ENCODE measurements around the gene ZDHHC20. TPM values are rescaled to one million over a fixed set of nuclear protein-coding genes. Genes with fewer than 3 reads are reported as not detected.
A peak's percentile ranks its signal among the peaks of the same experiment; 100 is the strongest.

ZDHHC20 gene
- total and polyA plus RNA-seq, 10 of the 15 experiments (the other 5 are each of a cell fraction or from before 2014, with no cell fraction given) = 8.6 to 57.8 (median 41.7) TPM

DNA sequence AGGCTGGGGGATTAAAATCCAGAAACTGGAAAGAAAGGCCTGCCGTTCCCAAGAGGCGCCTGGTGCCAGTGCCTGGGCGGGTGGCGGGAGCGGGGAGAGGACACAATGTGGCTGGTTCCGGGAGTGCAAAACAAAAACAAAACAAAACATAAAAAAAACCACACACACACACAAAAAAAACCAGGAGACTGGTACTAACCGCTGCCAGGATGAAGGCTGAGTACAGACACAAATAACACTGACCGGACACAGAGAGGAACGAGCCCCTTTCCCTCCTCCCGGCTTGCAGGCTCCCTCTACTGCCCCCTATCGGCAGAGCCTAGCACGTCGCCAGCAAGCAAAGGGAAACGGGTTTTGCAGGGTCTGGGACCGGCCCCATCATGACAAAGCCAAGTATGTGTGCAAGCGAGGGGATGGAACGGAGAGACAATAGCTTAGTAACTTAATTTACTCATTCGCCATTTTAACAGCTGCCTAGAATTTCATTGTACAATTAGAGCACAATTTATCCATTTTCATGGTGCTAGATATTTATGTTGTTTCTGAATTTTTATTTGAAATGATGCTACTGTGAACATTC lies 17.9 kb upstream of the ZDHHC20 start (continued):
- TF ChIP-seq, protein P1, sequence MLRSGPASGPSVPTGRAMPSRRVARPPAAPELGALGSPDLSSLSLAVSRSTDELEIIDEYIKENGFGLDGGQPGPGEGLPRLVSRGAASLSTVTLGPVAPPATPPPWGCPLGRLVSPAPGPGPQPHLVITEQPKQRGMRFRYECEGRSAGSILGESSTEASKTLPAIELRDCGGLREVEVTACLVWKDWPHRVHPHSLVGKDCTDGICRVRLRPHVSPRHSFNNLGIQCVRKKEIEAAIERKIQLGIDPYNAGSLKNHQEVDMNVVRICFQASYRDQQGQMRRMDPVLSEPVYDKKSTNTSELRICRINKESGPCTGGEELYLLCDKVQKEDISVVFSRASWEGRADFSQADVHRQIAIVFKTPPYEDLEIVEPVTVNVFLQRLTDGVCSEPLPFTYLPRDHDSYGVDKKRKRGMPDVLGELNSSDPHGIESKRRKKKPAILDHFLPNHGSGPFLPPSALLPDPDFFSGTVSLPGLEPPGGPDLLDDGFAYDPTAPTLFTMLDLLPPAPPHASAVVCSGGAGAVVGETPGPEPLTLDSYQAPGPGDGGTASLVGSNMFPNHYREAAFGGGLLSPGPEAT (IDR thresholded peaks at IDR 0.05; ENCODE audit: low read depth) = peak; percentile 38; the same call in 1 of the 2 replicates
- TF ChIP-seq EGR1 (IDR thresholded peaks at IDR 0.05; ENCODE audit: borderline replicate concordance in 1 of 2, low read depth in 2 of 2, low read length in 2 of 2) (no peak), E2F4 (IDR thresholded peaks at IDR 0.05; ENCODE audit: low read depth, low read length) (no peak), CBX5 (IDR thresholded peaks at IDR 0.05; ENCODE audit: low read depth) (no peak), USF2 (IDR thresholded peaks at IDR 0.05; ENCODE audit: borderline replicate concordance, low read depth, low read length) (no peak), CBX3 (IDR thresholded peaks at IDR 0.05; ENCODE audit: borderline replicate concordance, low read depth) (no peak), ELK1 (IDR thresholded peaks at IDR 0.05; ENCODE audit: low read depth, low read length) (no peak), MYC (IDR thresholded peaks at IDR 0.05; ENCODE audit: insufficient read depth, insufficient read length, insufficient replicate concordance, low read length, severe bottlenecking) (no peak), ESRRA (IDR thresholded peaks at IDR 0.05; ENCODE audit: low read length) (no peak), SREBF2 (IDR thresholded peaks at IDR 0.05; ENCODE audit: low read length) (no peak), SMARCA5 (IDR thresholded peaks at IDR 0.05) (peak; percentile 89), IRF3 (IDR thresholded peaks at IDR 0.05) (no peak), ZNF207 (IDR thresholded peaks at IDR 0.05; ENCODE audit: borderline replicate concordance) (no peak), ZNF24 (IDR thresholded peaks at IDR 0.05) (no peak), ZNF384 (IDR thresholded peaks at IDR 0.05; ENCODE audit: borderline replicate concordance, low read depth, low read length) (no peak), RBBP5 (conservative IDR thresholded peaks at IDR 0.05) (no peak), SMC3 (IDR thresholded peaks at IDR 0.05; ENCODE audit: borderline replicate concordance, low read length) (peak; percentile 75), BMI1 (IDR thresholded peaks at IDR 0.05; ENCODE audit: borderline replicate concordance) (no peak), PAX5 (IDR thresholded peaks at IDR 0.05; ENCODE audit: borderline replicate concordance, low read depth, low read length) (no peak), ZBED1 (IDR thresholded peaks at IDR 0.05; ENCODE audit: borderline replicate concordance) (no peak), CTCF (IDR thresholded peaks at IDR 0.05 in 2 of 3, conservative IDR thresholded peaks at IDR 0.05 in 1 of 3; ENCODE audit: control insufficient read depth in 2 of 3, extremely low read depth in 1 of 3, insufficient read depth in 1 of 3, low read depth in 3 of 3, low read length in 3 of 3) (peak; percentile 88 to 98 (median 98))
- TF ChIP-seq, protein P2, sequence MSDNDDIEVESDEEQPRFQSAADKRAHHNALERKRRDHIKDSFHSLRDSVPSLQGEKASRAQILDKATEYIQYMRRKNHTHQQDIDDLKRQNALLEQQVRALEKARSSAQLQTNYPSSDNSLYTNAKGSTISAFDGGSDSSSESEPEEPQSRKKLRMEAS (IDR thresholded peaks at IDR 0.05; ENCODE audit: low read depth, low read length) = no peak
